A172 (cell line): ENCODE measurements around the gene NUP43. TPM values are rescaled to one million over a fixed set of nuclear protein-coding genes. Genes with fewer than 3 reads are reported as not detected.
"Not testable (repeated sequence)": the region's sequence is repeated elsewhere in the genome, so short reads cannot be mapped to it uniquely, and the experiment has no call there.

Source experiments
- DNase-seq: peaks from one replicate; pipeline ENCODE4 v3.0.0-alpha.2; 2015; ENCODE audit warnings: low spot score
- total RNA-seq: library from RNA; depleted of rRNA; stranded (reverse); fragments of >200 nt; shearing (Covaris generic); gene quantifications from 2 replicates; pipeline ENCODE4 v1.2.3, GENCODE V29; 2014; rRNA removed

The NUP43 gene
- 103 and 115 TPM in 2 replicates for total RNA-seq

GRCh38 chr6:149746147-149746946 is at the start of gene NUP43:
NUP43 (minus strand) TSS chr6:149746529; CDS start chr6:149746495, 34 bp downstream.
- DNase-seq = peak; percentile 84

- DNase-seq = no peak
Measured at GRCh38 chr6:149783551-149783950, 37.2 kb upstream of the NUP43 start.

DNA sequence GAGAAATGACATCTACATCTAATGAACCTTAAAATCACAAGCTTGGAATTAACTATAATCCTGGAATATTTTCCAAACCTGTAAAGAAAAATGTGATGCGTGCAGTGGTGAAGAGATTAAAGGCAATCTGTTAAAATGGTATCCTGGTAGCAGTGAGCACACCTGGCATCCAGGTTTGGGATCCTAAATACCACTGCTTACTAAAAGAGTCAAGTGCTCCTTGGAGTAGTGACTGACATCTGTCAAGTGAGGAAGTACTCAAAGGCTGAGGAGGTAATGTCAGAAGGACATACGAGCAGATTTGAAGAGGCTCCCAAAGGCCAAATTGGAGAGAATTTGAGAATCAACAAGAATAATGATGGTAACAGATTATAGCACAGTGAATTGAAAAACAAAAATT is 36.0 kb upstream of the NUP43 start:
- no peak for DNase-seq

DNA sequence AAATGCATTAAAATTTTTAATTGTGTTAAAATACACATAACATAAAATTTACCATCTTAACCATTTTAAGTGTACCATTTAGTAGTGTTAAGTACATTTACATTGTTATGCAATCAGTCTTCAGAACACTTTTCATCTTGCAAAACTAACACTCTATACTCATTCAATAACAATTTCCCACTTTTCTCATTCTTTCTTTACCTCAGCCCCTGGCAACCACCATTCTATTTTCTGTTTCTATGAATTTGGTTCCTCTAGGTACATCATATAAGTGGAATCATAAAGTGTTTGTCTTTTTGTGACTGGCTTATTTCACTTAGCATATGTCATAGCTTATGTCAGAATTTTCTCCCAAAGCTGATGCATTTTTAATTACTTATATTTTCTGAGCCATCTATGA is 35.4 kb upstream of the NUP43 start:
- DNase-seq = no peak

- DNase-seq = no peak
Measured at GRCh38 chr6:149779644-149779963, 33.3 kb upstream of the NUP43 start.

DNA sequence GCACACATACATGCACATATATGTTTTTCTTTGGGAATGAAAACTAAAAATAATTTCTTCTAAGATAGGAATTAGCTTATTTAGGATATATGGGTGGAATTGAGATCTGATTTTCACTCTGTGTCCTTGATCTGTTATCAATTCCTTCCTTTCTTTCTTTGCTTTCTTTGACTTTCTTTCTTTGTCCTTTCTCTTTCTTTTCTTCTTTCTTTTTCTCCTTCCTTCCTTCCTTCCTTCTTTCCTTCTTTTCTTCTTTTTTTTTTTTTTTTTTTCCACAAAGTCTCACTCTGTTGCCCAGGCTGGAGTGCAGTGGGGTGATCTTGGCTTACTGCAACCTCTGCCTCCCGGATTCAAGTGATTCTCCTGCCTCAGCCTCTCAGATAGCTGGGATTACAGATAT is 31.3 kb upstream of the NUP43 start:
- no peak for DNase-seq

- DNase-seq = no peak
Measured at GRCh38 chr6:149771925-149772324, 25.6 kb upstream of the NUP43 start.

GRCh38 chr6:149771185-149771584 is 24.9 kb upstream of the NUP43 start:
- no peak for DNase-seq

GRCh38 chr6:149769676-149770075 is 23.3 kb upstream of the NUP43 start:
- DNase-seq = no peak

DNA sequence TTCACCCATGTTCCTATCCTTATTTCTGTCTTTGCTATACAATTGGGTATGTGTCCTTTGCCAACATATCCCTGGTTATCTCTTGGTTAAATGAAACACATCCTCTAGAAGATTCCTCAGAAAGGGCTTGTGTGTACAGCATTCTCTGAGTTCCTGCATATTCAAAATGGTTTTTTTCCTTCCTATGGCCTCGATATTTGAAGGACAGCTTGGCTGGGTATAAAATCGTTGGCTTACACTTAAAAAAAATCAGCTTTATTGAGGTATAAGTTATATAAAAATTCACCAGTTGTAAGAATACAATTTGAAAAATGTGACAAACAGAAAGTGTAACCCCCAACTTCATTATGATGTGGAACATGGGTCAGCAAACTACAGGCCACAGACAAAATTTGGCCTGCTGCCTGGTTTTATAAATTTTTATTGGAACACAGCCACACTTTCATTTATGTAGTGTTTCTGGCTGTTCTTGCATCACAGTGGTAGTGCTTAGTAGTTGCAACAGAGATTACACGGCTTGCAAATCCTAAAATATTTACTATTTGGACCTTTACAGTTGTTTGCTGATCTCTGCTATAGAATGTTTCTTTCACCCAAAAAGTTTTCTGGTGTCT is 19.9 kb upstream of the NUP43 start:
- peak; percentile 10 for DNase-seq

DNA sequence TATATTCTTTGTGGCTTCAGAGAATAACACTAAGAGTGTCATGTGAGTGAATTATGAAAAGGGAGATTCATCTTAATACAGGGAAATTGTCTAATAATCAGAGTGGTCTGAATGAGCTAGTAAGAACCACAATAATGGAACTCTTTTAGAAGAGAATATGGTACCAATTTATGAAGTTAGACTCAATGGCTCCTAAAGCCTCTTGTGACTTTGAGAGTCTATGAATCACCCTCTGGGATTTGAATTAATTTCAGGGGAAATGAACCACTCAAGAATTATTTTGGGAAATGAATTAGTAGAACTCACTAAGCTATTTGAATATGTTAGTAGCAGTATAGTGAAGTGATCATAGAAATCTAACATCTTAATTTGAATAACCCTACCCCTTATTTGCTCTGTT is 17.5 kb upstream of the NUP43 start:
- no peak for DNase-seq

GRCh38 chr6:149761438-149761837 is 15.1 kb upstream of the NUP43 start:
- no peak for DNase-seq

DNA sequence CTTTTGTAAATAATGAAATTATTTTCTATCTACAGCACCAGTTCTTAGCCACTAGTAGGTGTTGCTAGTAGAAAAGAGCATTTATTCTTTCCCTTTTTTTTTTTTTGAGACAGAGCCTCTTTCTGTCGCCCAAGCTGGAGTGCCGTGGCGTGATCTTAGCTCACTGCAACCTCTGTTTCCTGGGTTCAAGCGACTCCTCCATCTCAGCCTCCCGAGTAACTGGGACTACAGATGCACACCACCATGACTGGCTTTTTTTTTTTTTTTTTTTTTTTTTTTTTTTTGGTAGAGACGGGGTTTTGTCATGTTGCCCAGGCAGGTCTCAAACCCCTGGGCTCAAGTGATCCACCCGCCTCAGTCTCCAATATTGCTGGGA is 9.9 kb upstream of the NUP43 start:
- DNase-seq = no peak

DNA sequence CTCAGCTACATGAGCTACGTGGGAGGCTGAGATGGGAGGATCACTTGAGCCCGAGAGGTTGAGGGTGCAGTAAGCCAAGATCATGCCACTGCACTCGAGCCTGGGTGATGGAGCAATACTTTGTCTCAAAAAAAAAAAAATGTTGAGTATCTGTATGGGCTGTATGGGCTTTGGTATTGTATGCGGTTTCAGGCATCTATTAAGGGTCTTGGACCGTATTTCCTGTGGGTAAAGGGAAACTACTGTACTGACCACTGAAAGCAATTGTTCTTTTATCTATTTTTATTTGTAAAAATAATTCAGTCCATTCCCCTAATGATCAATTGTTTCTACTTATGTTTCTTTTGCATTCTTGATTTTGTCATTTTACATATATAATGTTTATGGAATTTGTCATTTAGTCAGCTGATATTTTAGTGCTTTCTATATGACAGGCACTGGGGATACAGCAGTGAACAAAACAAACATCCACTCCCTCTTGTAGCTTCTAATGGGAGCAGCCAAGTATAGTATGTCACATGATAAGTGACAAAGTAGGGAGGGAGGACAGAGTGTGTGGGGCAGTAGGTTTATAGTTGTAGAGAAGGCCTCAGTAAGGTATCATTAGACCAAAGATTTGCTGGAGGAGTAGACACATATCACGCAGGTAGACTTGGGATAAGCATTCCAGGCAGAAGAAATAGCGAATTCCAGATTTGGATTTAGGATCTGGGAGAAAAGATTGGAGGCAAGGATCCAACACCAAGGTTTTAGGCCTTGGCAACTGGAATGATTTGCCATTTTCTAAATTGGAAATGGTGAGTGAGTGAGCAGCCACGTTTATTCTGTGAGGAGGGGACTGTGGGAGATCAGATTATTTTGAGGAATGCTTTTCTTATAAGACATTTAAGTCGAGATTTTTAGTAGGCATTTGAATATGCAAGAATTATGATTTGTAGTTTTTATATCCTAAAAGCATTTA is 9.3 kb upstream of the NUP43 start:
- no peak for DNase-seq

DNA sequence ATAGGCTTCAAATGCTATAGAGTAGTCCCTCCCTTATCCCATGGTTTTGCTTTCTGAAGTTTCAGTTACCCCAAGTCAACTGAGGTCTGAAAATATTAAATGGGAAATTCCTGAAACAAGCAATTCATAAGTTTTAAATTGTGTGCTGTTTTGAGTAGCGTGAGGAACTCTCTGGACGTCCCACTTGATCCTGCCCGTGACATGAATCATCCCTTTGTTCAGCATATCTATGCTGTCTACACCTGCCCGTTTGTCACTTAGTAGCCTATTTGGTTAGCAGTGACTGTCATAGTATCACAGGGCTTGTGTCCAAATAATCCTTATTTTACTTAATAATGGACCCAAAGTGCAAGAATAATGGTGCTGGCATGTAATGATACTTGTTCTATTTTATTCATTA is 8.2 kb upstream of the NUP43 start:
- no peak for DNase-seq

DNA sequence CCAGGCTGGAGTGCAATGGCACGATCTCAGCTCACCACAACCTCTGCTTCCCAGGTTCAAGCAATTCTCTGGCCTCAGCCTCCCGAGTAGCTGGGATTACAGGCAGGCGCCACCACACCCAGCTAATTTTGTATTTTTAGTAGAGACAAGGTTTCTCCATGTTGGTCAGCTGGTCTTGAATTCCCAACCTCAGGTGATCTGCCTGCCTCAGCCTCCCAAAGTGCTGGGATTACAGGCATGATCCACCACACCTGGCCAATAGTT is 7.0 kb upstream of the NUP43 start:
- DNase-seq = not testable (repeated sequence)

DNA sequence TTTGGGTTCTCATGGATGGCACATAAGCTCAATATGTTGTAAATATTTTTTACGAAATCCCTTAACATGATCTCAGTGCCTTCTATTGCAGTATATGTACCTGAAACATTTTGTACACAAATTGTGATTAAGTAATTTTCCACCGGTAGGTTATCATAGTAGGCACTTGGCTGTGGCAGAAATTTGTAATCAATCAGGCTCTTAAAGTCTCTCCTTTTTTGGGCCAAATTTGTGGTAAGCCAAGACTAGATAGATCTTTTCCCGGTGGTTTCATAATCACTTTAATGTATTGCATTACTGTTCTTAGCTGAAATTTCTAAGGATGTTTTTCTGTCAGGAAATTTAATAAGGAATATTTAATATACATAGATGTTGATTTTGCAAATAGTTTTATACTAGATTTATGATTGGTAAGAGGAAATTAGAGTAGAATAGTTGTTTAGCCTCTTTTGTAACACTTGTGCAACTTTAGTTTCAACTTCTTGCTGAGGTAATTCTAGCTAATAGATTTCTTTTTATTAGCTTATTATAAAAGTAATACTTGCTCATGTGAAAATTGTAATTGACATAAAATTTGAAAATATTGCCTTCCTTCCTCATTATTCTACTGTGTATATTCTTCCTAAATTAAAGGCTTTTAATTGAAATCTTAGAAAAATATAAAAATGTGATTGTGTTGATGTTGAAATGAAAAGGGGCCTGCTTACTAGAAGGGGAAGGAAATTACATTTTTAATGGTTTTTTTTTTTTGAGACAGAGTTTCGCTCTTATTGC is 6.5 kb upstream of the NUP43 start:
- DNase-seq = no peak

- DNase-seq = not testable (repeated sequence)
Measured at GRCh38 chr6:149751920-149752319, 5.6 kb upstream of the NUP43 start.

DNA sequence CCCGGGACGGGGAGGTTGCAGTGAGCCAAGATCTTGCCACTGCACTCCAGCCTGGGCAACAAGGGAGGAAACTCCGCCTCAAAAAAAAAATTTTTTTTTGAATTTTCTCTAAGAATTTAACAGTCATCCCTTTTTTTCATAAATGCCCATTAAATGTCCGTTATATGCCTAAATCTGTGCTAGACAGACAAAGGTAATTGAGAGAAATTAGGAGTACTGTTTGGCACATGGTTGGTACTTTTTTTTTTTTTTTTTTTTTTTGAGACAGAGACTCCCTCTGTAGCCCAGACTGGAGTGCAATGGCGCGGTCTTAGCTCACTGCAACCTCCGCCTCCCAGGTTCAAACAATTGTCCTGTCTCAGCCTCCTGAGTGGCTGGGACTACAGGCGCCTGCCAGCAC is 4.9 kb upstream of the NUP43 start:
- no peak for DNase-seq

- DNase-seq = peak; percentile 72
Measured at GRCh38 chr6:149750136-149750609, 3.8 kb upstream of the NUP43 start.

DNA sequence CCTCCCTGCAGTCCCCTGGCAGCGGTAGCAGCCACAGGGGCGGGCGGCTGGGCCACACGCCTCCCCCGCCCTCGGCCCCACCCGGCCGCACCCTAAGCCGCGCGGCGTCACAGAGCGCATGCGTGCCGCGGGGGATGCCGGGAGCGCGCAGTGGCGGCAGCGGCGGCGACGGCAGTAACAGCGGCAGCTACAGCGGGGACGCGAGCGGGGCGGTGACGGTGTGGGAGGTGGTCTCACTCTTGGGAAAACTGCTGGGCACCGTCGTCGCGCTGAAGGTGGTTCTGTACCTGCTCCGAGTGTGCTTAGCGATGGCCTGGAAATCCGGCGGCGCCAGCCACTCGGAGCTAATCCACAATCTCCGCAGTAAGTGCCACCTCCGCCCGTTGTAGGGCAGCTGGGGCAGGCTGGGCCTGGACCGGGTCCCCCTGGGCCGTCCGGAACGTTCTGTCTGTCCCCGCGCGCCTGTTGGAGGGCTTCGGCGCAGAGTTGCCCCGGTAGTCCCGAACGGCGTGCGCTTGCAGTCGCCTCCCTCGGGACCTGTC is 3.3 kb upstream of the NUP43 start, which contains the start of gene PCMT1:
PCMT1 (plus strand) TSS at position 148 of the 542 bp plus-strand sequence; CDS start at position 309, 161 bp downstream.
- DNase-seq = peak; percentile 84
